Muscle layer of duodenum (tissue), 2 donors: ENCODE results near the gene AGBL3.

ENCODE experiments used
- H3K27ac ChIP-seq: one replicate; pipeline ENCODE4 v1.7.0; 2013; ENCODE audit warnings: mild to moderate bottlenecking, low read length
- H3K27me3 ChIP-seq: one replicate; pipeline ENCODE4 v1.7.0; 2013; ENCODE audit warnings: low read depth, mild to moderate bottlenecking, control low read depth, low read length
- H3K36me3 ChIP-seq, 2 donors: one replicate each; pipeline ENCODE4 v1.7.0; 2013; ENCODE audit warnings: low read length in 2 of 2, control low read depth in 1 of 2, mild to moderate bottlenecking in 1 of 2; ENCODE audit not compliant: insufficient read depth in 2 of 2, control insufficient read depth in 1 of 2
- H3K4me1 ChIP-seq, 2 donors: one replicate each; pipeline ENCODE4 v1.7.0; 2013; ENCODE audit warnings: low read length in 2 of 2, mild to moderate bottlenecking in 2 of 2, control low read depth in 1 of 2, moderate library complexity in 1 of 2; ENCODE audit not compliant: insufficient read depth in 2 of 2, control insufficient read depth in 1 of 2
- H3K4me3 ChIP-seq, 2 donors: one replicate each; pipeline ENCODE4 v1.7.0; 2013; ENCODE audit warnings: low read length in 2 of 2, low read depth in 1 of 2, mild to moderate bottlenecking in 1 of 2
- H3K9me3 ChIP-seq, 2 donors: one replicate each; pipeline ENCODE4 v1.7.0; 2013; ENCODE audit warnings: low read length in 2 of 2, control low read depth in 1 of 2, mild to moderate bottlenecking in 1 of 2; ENCODE audit not compliant: control insufficient read depth in 1 of 2
- donor health status: healthy.

Gene AGBL3

DNA sequence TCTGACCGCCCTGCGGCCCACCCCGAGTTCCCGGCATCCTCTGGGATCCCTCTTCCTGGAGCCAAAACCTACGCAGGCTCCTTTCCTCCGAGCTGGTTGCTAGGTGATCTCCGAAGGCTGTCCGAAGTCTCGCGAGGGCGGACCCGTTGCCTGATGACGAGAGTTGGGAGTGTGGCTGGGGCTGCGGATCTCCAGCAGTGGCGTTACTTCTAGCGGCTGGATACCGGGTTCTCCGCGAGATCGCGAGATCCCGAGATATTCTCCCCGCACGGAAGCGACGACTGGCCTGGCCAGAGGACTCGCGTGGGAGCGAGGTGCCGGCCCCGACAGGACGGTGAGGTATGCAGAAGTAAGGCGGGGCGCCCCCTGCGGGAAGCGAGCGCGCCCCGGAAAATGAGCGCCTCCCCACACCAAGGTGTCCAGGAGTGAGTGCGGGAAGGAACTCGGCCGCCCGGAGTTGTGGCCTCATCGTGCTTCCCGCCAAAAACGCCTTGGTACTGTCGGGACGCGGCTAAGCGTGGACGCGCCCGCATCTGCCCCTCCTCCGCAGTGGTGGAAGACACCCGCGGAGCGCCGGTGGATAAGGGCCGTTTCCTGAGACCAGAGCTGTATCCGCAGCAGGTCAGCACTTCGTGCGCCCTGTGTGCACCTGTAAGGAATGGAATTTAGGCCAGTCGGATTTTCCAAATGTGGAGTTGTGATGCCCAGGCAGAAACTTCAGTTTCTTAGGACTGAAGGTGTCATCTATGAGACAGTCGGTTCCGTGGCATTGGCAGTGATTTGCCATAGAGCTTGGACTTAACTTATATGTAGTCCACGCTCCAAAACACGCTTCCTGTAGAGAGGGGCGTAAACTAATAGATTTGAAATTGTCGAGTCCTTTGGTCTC lies at the start of gene AGBL3:
Gene AGBL3, plus strand, starts transcription at position 146 of the 889 bp plus-strand sequence. CDS start 1,426 bp downstream, outside the sequence.
- no peaks in the 10 kb centered on the region for H3K27me3 ChIP-seq
- no peaks in the 10 kb centered on the region for H3K36me3 ChIP-seq
- peak within 1 kb of the TSS; percentile 89 to 96 for H3K4me3 ChIP-seq
- H3K27ac ChIP-seq, result peak within 1 kb of the TSS; percentile 81
- H3K9me3 ChIP-seq, result no peaks in the 10 kb centered on the region
- peaks cover 5 to 6% of the 10 kb centered on the region in 2 donors for H3K4me1 ChIP-seq

DNA sequence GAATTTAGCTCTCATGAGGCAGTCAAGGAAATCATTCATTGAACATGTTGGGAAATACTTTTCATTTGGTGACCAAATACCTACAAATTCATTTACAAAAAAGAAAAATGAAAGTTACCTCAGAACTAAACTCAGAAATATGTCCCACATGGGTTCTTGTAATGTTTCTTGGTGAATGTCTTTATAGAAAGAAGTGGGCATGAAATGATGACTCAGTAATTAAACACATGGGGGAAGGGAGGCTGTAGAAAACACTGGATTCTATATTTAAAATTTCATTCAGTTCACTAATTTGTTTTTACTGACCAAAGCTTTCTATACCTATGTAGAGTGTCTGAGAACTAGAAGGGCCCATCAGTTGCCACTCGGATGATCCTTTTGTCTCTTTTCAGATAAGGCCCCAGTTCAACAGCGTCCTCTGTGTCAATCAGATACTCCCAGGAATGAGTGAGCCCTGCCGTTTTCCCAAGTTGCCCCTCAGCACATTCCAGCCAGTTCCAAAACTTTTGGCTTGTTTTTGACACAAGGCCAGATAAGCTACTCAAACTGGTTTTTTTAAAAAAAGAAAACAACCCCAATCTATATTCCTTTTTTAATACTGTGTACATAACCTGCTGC lies 49.3 kb upstream of the AGBL3 start:
- H3K9me3 ChIP-seq, result no peaks in the 10 kb centered on the region
- H3K27me3 ChIP-seq, result no peaks in the 10 kb centered on the region
- peaks cover 29 to 66% of the 10 kb centered on the region in 2 donors for H3K36me3 ChIP-seq
- H3K4me3 ChIP-seq, result no peak overlapping the region
- H3K27ac ChIP-seq, result peak overlapping the region; percentile 32
- H3K4me1 ChIP-seq, result peaks cover 12 to 13% of the 10 kb centered on the region in 2 donors

DNA sequence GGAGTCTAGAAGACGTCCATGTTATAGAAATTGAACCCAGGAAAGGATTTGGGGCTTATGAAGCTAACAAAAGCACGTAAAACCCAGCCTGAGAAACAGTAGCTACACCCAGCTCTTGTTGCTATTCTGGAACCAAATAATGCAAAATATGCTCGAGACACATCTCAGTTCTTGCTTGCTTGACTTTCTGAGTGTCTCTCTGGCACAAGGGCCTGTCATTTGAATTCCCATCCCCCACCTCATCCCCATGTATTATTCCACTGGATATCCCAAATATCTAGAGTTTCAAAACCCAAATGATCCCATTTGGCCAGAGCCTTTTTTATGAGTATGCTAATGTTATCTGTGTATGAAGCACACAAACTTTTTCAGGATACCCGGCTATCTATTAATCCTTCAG lies 48.2 kb upstream of the AGBL3 start:
- peaks cover 5 to 14% of the 10 kb centered on the region in 2 donors for H3K4me1 ChIP-seq
- H3K4me3 ChIP-seq, result no peak overlapping the region
- no peak overlapping the region for H3K27ac ChIP-seq
- no peaks in the 10 kb centered on the region for H3K9me3 ChIP-seq
- H3K27me3 ChIP-seq, result no peaks in the 10 kb centered on the region
- H3K36me3 ChIP-seq, result peaks cover 28 to 64% of the 10 kb centered on the region in 2 donors

DNA sequence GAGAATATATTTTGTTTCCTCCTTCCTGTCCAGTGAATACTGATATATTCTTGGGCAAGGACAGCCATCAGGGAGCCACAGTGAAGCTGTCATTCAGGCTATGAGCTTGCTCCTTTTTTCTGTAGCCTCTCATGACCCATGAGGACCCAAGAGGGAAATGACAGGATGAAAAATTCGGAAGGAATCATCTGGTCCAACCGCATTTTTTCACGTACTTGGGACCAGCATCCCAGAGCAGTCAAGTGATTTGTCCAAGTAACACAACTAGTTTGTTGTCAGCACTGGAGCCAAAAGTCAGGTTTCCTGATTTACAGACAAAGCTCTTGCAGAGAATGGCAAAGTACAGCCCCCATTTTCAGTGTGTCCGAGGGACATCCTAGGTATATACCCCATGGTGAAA lies 47.2 kb upstream of the AGBL3 start:
- Histone ChIP-seq H3K36me3 (peaks cover 28 to 54% of the 10 kb centered on the region in 2 donors), H3K4me1 (peaks cover 0 to 14% of the 10 kb centered on the region in 2 donors), H3K27me3 (no peaks in the 10 kb centered on the region), H3K9me3 (no peaks in the 10 kb centered on the region), H3K4me3 (no peak overlapping the region), H3K27ac (no peak overlapping the region)

DNA sequence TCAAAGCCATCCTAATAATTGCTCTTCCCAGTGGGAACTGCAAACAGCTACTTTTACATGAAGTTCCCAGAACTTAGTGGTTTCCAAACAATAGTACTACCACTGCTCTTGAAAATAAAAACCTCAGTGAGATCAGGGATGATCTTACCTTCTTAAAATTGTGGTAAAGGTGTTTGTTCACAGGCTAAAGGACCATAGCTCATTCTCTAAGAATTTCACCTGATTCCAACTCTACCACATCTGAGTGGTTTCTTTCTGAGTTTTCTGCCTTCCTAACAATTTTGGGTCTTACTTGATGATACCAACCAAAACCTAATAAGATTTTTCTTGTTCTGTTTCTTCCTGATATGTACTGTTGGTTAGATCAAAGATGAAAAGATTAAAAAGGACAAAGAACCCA lies 45.6 kb upstream of the AGBL3 start:
- Histone ChIP-seq H3K9me3 (no peaks in the 10 kb centered on the region), H3K4me3 (no peak overlapping the region), H3K27ac (peak overlapping the region; percentile 2), H3K36me3 (peaks cover 22 to 44% of the 10 kb centered on the region in 2 donors), H3K4me1 (peaks cover 0 to 14% of the 10 kb centered on the region in 2 donors), H3K27me3 (no peaks in the 10 kb centered on the region)

DNA sequence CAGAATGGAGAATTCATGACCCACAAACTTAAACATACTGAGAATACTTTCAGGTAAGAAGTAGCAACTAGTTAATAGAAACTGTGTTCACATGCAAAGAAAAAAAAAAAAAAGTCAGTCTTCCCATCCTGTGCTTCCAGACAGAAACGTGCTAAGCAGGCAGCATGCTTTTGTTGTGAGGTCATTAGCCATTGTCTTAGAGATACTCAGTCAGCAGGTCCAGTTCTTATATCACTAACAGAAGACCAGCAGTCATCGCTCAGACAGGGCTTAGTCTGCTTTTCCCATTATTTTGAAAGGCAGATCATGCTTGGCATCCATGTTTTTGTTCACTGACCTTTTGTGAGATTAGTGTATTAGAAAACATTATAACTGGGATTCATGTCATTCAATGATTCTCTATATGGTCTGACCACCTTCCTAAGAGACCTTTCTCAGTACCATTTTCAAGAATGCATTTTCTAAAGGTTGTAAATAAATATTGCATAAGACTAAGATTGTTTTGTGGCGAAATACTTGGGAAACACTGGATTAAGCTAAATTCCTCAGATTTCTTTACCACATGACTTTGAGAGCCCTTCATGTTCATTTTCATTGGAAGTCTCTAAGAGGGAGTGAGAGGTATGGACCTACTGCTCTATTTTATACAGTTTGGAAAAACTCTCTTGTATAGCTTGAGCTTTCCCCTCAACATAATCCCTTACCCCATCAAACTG lies 45.0 kb upstream of the AGBL3 start:
- no peaks in the 10 kb centered on the region for H3K9me3 ChIP-seq
- H3K36me3 ChIP-seq, result peaks cover 21 to 43% of the 10 kb centered on the region in 2 donors
- no peak overlapping the region for H3K4me3 ChIP-seq
- peaks cover 0 to 14% of the 10 kb centered on the region in 2 donors for H3K4me1 ChIP-seq
- no peaks in the 10 kb centered on the region for H3K27me3 ChIP-seq
- peak overlapping the region; percentile 46 for H3K27ac ChIP-seq

DNA sequence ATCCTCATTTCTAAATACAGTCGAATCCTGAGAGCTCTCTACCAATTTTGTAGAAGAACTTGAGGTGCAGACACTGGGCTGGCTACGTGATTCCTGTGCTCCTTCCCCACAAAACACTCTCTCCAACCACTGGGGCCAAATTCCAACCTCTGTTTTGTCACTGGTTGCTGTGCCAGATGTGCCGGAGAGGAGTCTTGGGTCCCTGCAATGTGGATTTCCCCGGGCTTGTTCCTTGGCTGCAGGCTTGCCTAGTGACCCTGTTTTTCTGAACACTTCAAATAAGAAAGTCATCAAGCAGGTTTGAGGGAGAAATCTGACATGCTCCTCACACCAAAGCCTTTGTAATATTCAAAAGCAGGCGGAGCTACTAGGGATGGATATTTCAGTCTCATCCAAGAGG lies 44.4 kb upstream of the AGBL3 start:
- Histone ChIP-seq H3K4me3 (no peak overlapping the region), H3K9me3 (no peaks in the 10 kb centered on the region), H3K27me3 (no peaks in the 10 kb centered on the region), H3K27ac (peak overlapping the region; percentile 46), H3K4me1 (peaks cover 0 to 14% of the 10 kb centered on the region in 2 donors), H3K36me3 (peaks cover 21 to 43% of the 10 kb centered on the region in 2 donors)

DNA sequence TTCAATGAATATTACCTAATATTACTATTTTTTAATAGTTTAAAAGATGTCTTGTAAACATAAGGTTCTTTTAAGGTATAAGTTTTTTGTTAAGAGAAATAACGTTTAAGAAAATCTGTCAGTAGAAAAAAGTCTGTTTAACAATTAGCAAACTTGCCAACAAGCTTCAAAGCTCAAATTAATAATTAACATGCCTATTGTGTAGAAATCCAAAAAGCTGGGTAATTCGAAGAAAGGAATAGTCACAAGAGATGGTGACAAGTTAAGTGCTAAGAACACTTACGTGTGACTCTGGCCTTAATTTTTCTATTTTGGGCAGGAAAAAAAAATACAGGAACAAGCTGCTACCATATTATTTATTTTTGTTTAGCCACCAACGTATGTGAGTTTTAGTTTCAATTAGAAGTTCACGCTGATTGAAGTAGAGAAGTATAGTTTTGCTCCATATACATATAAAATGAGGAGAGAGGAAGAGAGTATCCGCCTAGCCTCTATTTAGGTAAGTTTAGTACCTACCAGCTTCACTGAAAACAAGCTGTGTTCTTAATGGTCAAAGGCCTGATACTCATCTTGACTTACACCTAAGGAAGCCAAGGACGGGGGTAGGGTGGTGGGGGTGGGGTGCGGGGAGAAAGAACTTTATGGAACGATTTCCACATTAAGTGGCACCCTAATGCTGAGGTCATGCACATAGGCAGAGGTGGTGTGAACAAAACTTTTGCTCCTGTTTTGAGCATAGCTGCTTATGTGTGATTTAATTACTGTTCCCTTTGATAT lies 43.4 kb upstream of the AGBL3 start:
- H3K4me3 ChIP-seq, result no peak overlapping the region
- no peak overlapping the region for H3K27ac ChIP-seq
- H3K9me3 ChIP-seq, result no peaks in the 10 kb centered on the region
- peaks cover 13 to 46% of the 10 kb centered on the region in 2 donors for H3K36me3 ChIP-seq
- peaks cover 0 to 14% of the 10 kb centered on the region in 2 donors for H3K4me1 ChIP-seq
- no peaks in the 10 kb centered on the region for H3K27me3 ChIP-seq

DNA sequence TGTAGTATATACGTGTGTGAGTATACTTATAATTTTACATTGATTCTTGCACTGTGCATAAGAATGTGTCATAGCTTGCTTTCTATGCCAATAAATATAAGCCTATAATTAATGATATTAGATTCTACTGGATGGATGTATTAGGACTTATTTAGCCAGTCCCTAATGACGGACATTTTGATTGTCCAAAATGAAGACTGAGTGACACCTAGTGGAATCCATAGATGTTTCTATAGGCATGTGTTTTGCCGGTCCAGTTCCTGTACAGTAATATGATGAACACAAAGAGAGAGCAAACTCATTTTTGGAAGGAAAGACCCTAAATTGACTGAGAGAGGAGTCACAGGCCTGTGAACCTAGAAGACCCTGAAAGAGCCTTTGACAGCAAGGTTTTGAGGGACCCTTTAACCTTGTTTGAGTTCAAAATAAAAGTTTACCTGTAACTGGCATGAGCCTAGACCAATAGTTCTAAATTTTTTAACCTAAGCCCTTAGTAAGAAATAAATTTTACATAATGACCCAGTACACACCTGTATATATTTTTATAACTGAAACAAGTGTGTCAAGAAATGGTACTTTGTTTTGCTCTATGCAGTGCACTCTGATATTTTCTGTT lies 42.4 kb upstream of the AGBL3 start:
- peaks cover 0 to 14% of the 10 kb centered on the region in 2 donors for H3K4me1 ChIP-seq
- no peak overlapping the region for H3K4me3 ChIP-seq
- H3K27ac ChIP-seq, result no peak overlapping the region
- H3K36me3 ChIP-seq, result peaks cover 20 to 49% of the 10 kb centered on the region in 2 donors
- no peaks in the 10 kb centered on the region for H3K27me3 ChIP-seq
- H3K9me3 ChIP-seq, result no peaks in the 10 kb centered on the region

DNA sequence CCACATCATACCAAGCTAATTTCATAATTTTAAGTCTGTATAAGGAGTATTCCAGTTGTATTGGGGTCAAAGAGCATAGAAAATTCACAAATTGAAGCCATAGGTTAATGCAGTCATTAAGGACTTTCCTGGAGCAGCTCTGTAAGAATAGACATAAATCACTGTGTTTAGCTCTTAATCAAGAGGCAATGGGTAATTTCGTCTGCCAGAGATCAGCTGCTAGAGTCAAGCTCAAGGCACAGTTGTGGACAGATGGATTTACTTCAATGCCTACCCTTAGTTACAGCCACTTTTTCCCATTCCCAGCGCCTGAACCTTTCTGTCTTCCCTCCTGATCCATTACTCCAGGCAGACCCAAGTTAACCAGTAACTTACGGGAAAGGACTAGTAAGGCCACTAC lies 40.6 kb upstream of the AGBL3 start:
- no peaks in the 10 kb centered on the region for H3K27me3 ChIP-seq
- H3K9me3 ChIP-seq, result no peaks in the 10 kb centered on the region
- H3K36me3 ChIP-seq, result peaks cover 32 to 60% of the 10 kb centered on the region in 2 donors
- peaks cover 0 to 8% of the 10 kb centered on the region in 2 donors for H3K4me1 ChIP-seq
- no peak overlapping the region for H3K27ac ChIP-seq
- H3K4me3 ChIP-seq, result no peak overlapping the region
